Sigmoid colon (tissue), 7 donors: ENCODE measurements around the gene SLAMF9. TPM values are rescaled to one million over a fixed set of nuclear protein-coding genes. Genes with fewer than 3 reads are reported as not detected.

Experiments
- DNase-seq: peaks from one replicate; pipeline ENCODE4 v3.0.0-alpha.2; 2019
- H3K27ac ChIP-seq, 4 donors: fragments of 200-600 bp; sonication (generic); one replicate each; pipeline ENCODE4 v1.5.1; 2016 to 2019; ENCODE audit warnings: mild to moderate bottlenecking in 1 of 4
- H3K27me3 ChIP-seq, 3 donors: fragments of 200-600 bp; sonication (generic); one replicate each; pipeline ENCODE4 v1.5.1; 2019; ENCODE audit warnings: mild to moderate bottlenecking in 1 of 3
- H3K36me3 ChIP-seq, 4 donors: fragments of 200-600 bp; sonication (generic); one replicate each; pipeline ENCODE4 v1.5.1; 2016 to 2019
- H3K4me1 ChIP-seq, 4 donors: fragments of 200-600 bp; sonication (generic); one replicate each; pipeline ENCODE4 v1.5.1; 2017 to 2019
- H3K4me3 ChIP-seq, 4 donors: fragments of 200-600 bp; sonication (generic); one replicate each; pipeline ENCODE4 v1.5.1; 2017 to 2019; ENCODE audit warnings: mild to moderate bottlenecking in 2 of 4, moderate library complexity in 1 of 4
- H3K9me3 ChIP-seq, 4 donors: fragments of 200-600 bp in 3 of 4; sonication (generic) in 3 of 4; one replicate each; pipeline versions ENCODE4 v1.5.1 to v1.6.1; 2013 to 2019
- EP300 ChIP-seq, 4 donors: sonication (generic); formaldehyde crosslinking; IDR thresholded peaks; one replicate each; pipeline ENCODE4 v1.6.1; 2017; ENCODE audit warnings: antibody characterized with exemption in 4 of 4
- POLR2A ChIP-seq, 2 donors: fragments of 450-650 bp; IDR thresholded peaks; one replicate each; pipeline ENCODE4 v1.6.1; 2016; ENCODE audit warnings: antibody characterized with exemption in 2 of 2, mild to moderate bottlenecking in 2 of 2, moderate library complexity in 2 of 2
- POLR2AphosphoS5 ChIP-seq, 4 donors: sonication (generic); formaldehyde crosslinking; IDR thresholded peaks; one replicate each; pipeline ENCODE4 v1.6.1; 2017; ENCODE audit warnings: antibody characterized with exemption in 4 of 4
- WGBS, 2 donors: extraction: QIAGEN DNeasy Blood & Tissue Kit; methylation state at CpG; one replicate each; pipeline ENCODE4 v1.1.7; 2013; 5-methylcytosine and 5-hydroxymethylcytosine counted together
- intact Hi-C: fragments of 100-400 bp; cut with DNase I; formaldehyde crosslinking; loops from one replicate; pipeline ENCODE4 v1.15.1; 2023
- polyA plus RNA-seq, 3 donors: library from polyadenylated mRNA; stranded (reverse); fragments of 200-250 nt; gene quantifications; one replicate each; pipeline ENCODE4 v1.2.3, GENCODE V29; 2013
- total RNA-seq, 4 donors: library from RNA; depleted of rRNA; stranded (reverse); fragments of >200 nt; gene quantifications; one replicate each; pipeline ENCODE4 v1.1.0, GENCODE V29; 2016
- TF ChIP-seq, protein P1 (sequence below), 4 experiments: fragments of 450-650 bp in 3 of 4; fragments of 200-600 bp in 1 of 4; IDR thresholded peaks; one replicate each; pipeline ENCODE4 v1.5.1; 2016 to 2019; ENCODE audit warnings: antibody characterized with exemption in 4 of 4, mild to moderate bottlenecking in 3 of 4, moderate library complexity in 2 of 4
- donor health status: healthy with polysubstance abuse.
- donor health status: Bipolar disorder and iron deficiency.
- donor health status: healthy.

The SLAMF9 gene
- total and polyA plus RNA-seq, 7 donors: 0.15 TPM; not detected in 6

DNA sequence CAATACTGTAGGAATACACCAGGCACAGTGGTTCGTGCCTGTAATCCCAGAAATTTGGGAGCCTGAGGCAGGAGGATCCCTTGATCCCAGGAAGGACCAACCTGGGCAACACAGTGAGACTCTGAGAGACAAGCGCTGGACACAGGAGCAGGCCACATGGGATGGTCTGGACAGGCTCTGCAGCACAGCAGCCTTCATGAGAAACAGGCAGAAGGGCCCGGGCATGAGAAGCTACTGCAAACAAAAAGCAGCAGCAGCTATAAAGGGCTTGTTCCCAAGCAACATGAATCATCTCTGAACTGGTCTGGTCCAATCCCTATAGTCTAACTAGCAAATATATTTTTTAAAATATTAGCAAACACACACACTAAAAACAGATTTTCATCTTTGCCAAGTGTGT lies 35.5 kb upstream of the SLAMF9 start:
- Histone ChIP-seq H3K9me3 (no peaks in the 10 kb centered on the region), H3K4me1 (peaks cover 0 to 25% (median 10%) of the 10 kb centered on the region in 4 donors), H3K27ac (peak overlapping the region in 3 of 4 donors; percentile 46 to 61 (median 61)), H3K4me3 (no peak overlapping the region), H3K27me3 (no peaks in the 10 kb centered on the region), H3K36me3 (no peaks in the 10 kb centered on the region)
- TF ChIP-seq POLR2AphosphoS5 (IDR thresholded peaks at IDR 0.05) (peak in 3 of 4 donors; percentile 21 to 61 (median 35)), POLR2A (IDR thresholded peaks at IDR 0.05) (no peak), EP300 (IDR thresholded peaks at IDR 0.05) (no peak)
- TF ChIP-seq, protein P1, sequence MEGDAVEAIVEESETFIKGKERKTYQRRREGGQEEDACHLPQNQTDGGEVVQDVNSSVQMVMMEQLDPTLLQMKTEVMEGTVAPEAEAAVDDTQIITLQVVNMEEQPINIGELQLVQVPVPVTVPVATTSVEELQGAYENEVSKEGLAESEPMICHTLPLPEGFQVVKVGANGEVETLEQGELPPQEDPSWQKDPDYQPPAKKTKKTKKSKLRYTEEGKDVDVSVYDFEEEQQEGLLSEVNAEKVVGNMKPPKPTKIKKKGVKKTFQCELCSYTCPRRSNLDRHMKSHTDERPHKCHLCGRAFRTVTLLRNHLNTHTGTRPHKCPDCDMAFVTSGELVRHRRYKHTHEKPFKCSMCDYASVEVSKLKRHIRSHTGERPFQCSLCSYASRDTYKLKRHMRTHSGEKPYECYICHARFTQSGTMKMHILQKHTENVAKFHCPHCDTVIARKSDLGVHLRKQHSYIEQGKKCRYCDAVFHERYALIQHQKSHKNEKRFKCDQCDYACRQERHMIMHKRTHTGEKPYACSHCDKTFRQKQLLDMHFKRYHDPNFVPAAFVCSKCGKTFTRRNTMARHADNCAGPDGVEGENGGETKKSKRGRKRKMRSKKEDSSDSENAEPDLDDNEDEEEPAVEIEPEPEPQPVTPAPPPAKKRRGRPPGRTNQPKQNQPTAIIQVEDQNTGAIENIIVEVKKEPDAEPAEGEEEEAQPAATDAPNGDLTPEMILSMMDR (IDR thresholded peaks at IDR 0.05): no peak
- 82 to 86% methylated on average over 3 of the region's 3 CpGs for WGBS, 2 donors
- intact Hi-C loops: no loop called here
- DNase-seq: no peak

- Histone ChIP-seq H3K27me3 (no peaks in the 10 kb centered on the region), H3K4me3 (no peak overlapping the region), H3K9me3 (no peaks in the 10 kb centered on the region), H3K4me1 (peaks cover 0 to 25% (median 10%) of the 10 kb centered on the region in 4 donors), H3K36me3 (no peaks in the 10 kb centered on the region), H3K27ac (no peak overlapping the region)
- TF ChIP-seq, protein P1 (IDR thresholded peaks at IDR 0.05): no peak
- TF ChIP-seq POLR2AphosphoS5 (IDR thresholded peaks at IDR 0.05) (no peak), POLR2A (IDR thresholded peaks at IDR 0.05) (no peak), EP300 (IDR thresholded peaks at IDR 0.05) (no peak)
- WGBS, 2 donors: 84 to 88% methylated on average over 1 of the region's 1 CpG
- DNase-seq: no peak
- intact Hi-C loops: no loop called here
These were observed 34.0 kb upstream of the SLAMF9 start for GRCh38 chr1:159988006-159988405.

DNA sequence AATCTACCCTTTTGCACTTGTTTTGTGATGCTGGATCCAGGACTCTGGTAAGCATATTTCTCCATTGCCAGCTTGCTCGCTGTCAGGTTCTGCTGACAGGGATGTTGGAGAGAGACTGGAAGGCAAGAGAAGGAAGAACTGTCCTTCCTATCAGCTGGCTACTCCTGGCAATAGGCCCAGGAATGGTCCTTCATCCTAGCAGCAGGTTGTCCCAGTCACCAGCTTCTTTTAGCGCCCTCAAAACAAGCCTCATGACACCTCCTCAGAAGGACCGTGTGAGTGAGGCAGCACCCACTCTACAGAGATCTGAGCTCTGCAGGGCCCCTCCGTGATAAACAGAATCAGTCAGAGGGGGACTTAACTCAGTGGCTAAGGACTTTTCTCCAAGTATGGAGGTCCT lies 33.1 kb upstream of the SLAMF9 start:
- WGBS, 2 donors: 89 to 94% methylated on average over 4 of the region's 4 CpGs
- no peak overlapping the region for H3K4me3 ChIP-seq
- intact Hi-C loops: no loop called here
- H3K27ac ChIP-seq: no peak overlapping the region
- no peaks in the 10 kb centered on the region for H3K27me3 ChIP-seq
- peaks cover 0 to 21% (median 10%) of the 10 kb centered on the region in 4 donors for H3K4me1 ChIP-seq
- DNase-seq: no peak
- TF ChIP-seq POLR2AphosphoS5 (IDR thresholded peaks at IDR 0.05) (no peak), POLR2A (IDR thresholded peaks at IDR 0.05) (no peak), EP300 (IDR thresholded peaks at IDR 0.05) (no peak)
- TF ChIP-seq, protein P1 (IDR thresholded peaks at IDR 0.05): no peak
- H3K36me3 ChIP-seq: no peaks in the 10 kb centered on the region
- no peaks in the 10 kb centered on the region for H3K9me3 ChIP-seq

- 64 to 84% methylated on average over 1 of the region's 1 CpG for WGBS, 2 donors
These were observed 32.5 kb upstream of the SLAMF9 start for GRCh38 chr1:159986531-159986930.

More at GRCh38 chr1:159986531-159986930, 32.5 kb upstream of the SLAMF9 start:
- no peak overlapping the region for H3K27ac ChIP-seq
- H3K4me3 ChIP-seq: no peak overlapping the region
- H3K36me3 ChIP-seq: no peaks in the 10 kb centered on the region
- no peak for DNase-seq
- no peaks in the 10 kb centered on the region for H3K9me3 ChIP-seq
- H3K27me3 ChIP-seq: no peaks in the 10 kb centered on the region
- no peak for TF ChIP-seq POLR2A (IDR thresholded peaks at IDR 0.05)
- TF ChIP-seq EP300 (IDR thresholded peaks at IDR 0.05): no peak
- no peak for TF ChIP-seq POLR2AphosphoS5 (IDR thresholded peaks at IDR 0.05)
- TF ChIP-seq, protein P1 (IDR thresholded peaks at IDR 0.05): no peak
- H3K4me1 ChIP-seq: peaks cover 0 to 14% (median 7%) of the 10 kb centered on the region in 4 donors
- intact Hi-C loops: no loop called here
